ENCODE measurements around the gene KRT23.
"Not testable (repeated sequence)": the region's sequence is repeated elsewhere in the genome, so short reads cannot be mapped to it uniquely, and the experiment has no call there.

The KRT23 gene

DNA sequence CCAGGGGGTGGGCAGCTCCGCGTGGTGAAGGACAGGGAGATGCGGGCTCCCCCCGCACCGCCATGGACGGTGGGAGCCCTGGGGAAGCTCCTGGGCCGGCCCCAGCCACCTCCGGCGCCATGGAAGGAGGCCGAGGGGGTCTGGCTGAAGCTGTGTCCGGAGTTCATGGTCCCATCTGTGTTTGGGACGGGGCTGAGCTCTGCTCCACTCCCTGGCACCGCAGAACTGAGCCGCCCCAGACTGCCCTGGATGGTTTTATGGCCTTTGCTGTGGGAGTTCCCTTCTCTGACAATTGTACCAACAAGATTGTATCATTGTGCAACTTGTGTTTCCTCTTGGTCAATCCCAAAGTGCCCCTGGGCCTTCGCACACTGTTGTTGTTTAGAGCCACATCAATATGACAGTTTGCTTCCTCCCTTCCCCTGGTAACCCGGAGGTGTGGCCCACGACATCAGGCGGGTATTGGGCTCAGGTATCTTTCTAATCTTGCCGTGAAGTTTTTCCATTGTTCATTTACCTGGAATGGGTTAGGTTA is 942 bp downstream of the KRT23 start:
- Histone ChIP-seq H3K9me3 (ENCODE audit: control insufficient read depth in 2 of 2, low read length in 2 of 2) (no peaks in the 10 kb centered on the region), H3K9ac (ENCODE audit: low read depth in 1 of 2, low read length in 2 of 2) (no peak overlapping the region), H3K4me1 (ENCODE audit: control insufficient read depth in 2 of 2, insufficient read depth in 2 of 2, low read length in 2 of 2) (peaks cover 0 to 6% of the 10 kb centered on the region in 2 donors), H3K36me3 (ENCODE audit: control insufficient read depth in 2 of 2, insufficient read depth in 2 of 2, low read length in 2 of 2) (no peaks in the 10 kb centered on the region), H3K27ac (ENCODE audit: low read depth in 2 of 2, low read length in 2 of 2) (no peak overlapping the region), H3K4me3 (ENCODE audit: low read length in 2 of 2) (no peak overlapping the region), H3K27me3 (ENCODE audit: control insufficient read depth in 2 of 2, insufficient read depth in 2 of 2, low read length in 2 of 2) (no peaks in the 10 kb centered on the region)

DNA sequence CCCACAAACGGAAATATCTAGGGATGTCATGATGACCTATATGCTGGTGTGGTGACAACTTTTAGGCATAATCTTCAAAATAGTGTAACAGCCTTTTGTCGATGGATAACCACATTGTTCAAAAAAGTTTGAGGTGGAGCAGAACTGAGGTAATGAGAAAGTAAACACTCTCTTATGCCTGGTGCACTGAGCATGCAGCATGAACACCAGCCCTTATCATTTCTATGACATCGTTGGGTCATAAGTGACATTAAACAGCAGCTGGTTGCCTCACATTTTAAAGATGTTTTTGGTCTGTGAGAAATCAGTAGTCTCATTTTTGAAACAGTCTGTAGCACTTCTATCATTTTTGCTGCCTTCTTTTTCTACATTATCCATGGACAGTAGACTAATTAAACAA is 1.8 kb downstream of the KRT23 start:
- Histone ChIP-seq H3K4me3 (ENCODE audit: low read length in 2 of 2) (no peak overlapping the region), H3K9ac (ENCODE audit: low read depth in 1 of 2, low read length in 2 of 2) (no peak overlapping the region), H3K27ac (ENCODE audit: low read depth in 2 of 2, low read length in 2 of 2) (no peak overlapping the region), H3K4me1 (ENCODE audit: control insufficient read depth in 2 of 2, insufficient read depth in 2 of 2, low read length in 2 of 2) (peaks cover 0 to 6% of the 10 kb centered on the region in 2 donors), H3K9me3 (ENCODE audit: control insufficient read depth in 2 of 2, low read length in 2 of 2) (no peaks in the 10 kb centered on the region), H3K27me3 (ENCODE audit: control insufficient read depth in 2 of 2, insufficient read depth in 2 of 2, low read length in 2 of 2) (no peaks in the 10 kb centered on the region), H3K36me3 (ENCODE audit: control insufficient read depth in 2 of 2, insufficient read depth in 2 of 2, low read length in 2 of 2) (no peaks in the 10 kb centered on the region)

DNA sequence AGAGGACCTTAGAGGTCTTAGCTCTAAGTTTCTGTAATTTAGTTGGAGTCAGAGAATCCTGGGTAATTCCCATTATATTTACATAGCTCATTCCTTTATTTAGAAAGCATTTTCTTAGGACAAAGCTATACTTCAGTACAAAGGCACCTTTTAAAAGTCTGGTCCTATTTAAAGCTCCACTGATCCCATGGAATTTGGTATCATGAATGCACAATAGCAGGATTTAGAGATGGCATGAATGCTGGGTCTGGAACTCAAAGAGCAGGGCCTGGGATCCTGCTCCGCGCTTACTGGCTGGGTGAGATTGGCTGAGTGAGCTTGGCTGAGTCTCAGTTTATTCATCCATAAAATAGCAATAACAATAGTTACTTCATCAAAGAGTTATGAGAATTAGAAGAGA is 4.8 kb downstream of the KRT23 start:
- no peaks in the 10 kb centered on the region for H3K27me3 ChIP-seq (ENCODE audit: control insufficient read depth in 2 of 2, insufficient read depth in 2 of 2, low read length in 2 of 2)
- no peak overlapping the region for H3K9ac ChIP-seq (ENCODE audit: low read depth in 1 of 2, low read length in 2 of 2)
- H3K9me3 ChIP-seq (ENCODE audit: control insufficient read depth in 2 of 2, low read length in 2 of 2), result no peaks in the 10 kb centered on the region

DNA sequence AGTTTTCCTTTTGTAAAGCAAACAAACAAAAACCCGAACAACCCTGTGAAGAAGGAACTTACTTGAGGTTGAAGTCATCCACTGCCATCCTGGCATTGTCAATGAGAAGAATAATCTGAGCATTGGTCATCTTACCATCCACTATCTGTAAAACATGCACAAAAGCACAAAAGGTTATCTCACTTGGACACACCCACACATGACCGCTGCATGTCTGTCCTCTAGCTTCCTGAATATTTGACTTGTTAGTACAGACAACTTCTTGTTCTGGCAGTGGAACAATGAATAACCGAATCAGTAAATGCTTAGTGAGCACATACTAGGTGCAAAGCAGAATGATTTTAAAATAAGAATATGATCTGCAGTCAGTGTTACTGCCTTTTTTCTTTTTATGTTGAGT is 6.1 kb downstream of the KRT23 start:
- H3K4me1 ChIP-seq (ENCODE audit: control insufficient read depth in 2 of 2, insufficient read depth in 2 of 2, low read length in 2 of 2), result peaks cover 0 to 1% of the 10 kb centered on the region in 2 donors
- no peak overlapping the region for H3K9ac ChIP-seq (ENCODE audit: low read depth in 1 of 2, low read length in 2 of 2)
- no peak overlapping the region for H3K27ac ChIP-seq (ENCODE audit: low read depth in 2 of 2, low read length in 2 of 2)
- no peaks in the 10 kb centered on the region for H3K9me3 ChIP-seq (ENCODE audit: control insufficient read depth in 2 of 2, low read length in 2 of 2)
- H3K36me3 ChIP-seq (ENCODE audit: control insufficient read depth in 2 of 2, insufficient read depth in 2 of 2, low read length in 2 of 2), result no peaks in the 10 kb centered on the region
- no peak overlapping the region for H3K4me3 ChIP-seq (ENCODE audit: low read length in 2 of 2)
- no peaks in the 10 kb centered on the region for H3K27me3 ChIP-seq (ENCODE audit: control insufficient read depth in 2 of 2, insufficient read depth in 2 of 2, low read length in 2 of 2)

More for the DNA sequence above, 4.8 kb downstream of the KRT23 start:
- H3K4me1 ChIP-seq (ENCODE audit: control insufficient read depth in 2 of 2, insufficient read depth in 2 of 2, low read length in 2 of 2), result peaks cover 0 to 6% of the 10 kb centered on the region in 2 donors
- H3K4me3 ChIP-seq (ENCODE audit: low read length in 2 of 2), result no peak overlapping the region
- no peaks in the 10 kb centered on the region for H3K36me3 ChIP-seq (ENCODE audit: control insufficient read depth in 2 of 2, insufficient read depth in 2 of 2, low read length in 2 of 2)
- H3K27ac ChIP-seq (ENCODE audit: low read depth in 2 of 2, low read length in 2 of 2), result no peak overlapping the region

DNA sequence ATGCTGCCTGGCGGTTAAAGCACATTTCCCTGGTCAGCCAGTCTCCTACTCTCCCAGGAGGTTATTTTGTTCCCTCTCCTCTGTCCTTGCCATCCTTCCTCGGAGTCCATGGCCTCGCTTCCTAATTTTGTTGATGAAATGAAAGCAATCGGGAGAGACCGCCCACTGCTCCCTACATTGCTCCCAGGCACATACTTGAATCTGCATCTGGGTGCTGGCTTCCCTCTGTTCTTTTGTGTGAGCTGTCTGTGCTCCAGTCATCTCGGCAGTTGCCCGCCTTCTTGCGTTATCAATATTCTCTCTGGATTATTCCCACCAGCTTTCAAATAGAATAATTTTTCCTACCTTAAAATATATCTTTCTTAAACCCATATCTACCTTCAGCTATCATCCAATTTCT is 11.1 kb downstream of the KRT23 start:
- Histone ChIP-seq H3K9me3 (ENCODE audit: control insufficient read depth in 2 of 2, low read length in 2 of 2) (no peaks in the 10 kb centered on the region), H3K9ac (ENCODE audit: low read depth in 1 of 2, low read length in 2 of 2) (no peak overlapping the region), H3K4me1 (ENCODE audit: control insufficient read depth in 2 of 2, insufficient read depth in 2 of 2, low read length in 2 of 2) (no peaks in the 10 kb centered on the region), H3K36me3 (ENCODE audit: control insufficient read depth in 2 of 2, insufficient read depth in 2 of 2, low read length in 2 of 2) (no peaks in the 10 kb centered on the region), H3K27me3 (ENCODE audit: control insufficient read depth in 2 of 2, insufficient read depth in 2 of 2, low read length in 2 of 2) (no peaks in the 10 kb centered on the region), H3K4me3 (ENCODE audit: low read length in 2 of 2) (no peak overlapping the region), H3K27ac (ENCODE audit: low read depth in 2 of 2, low read length in 2 of 2) (no peak overlapping the region)

DNA sequence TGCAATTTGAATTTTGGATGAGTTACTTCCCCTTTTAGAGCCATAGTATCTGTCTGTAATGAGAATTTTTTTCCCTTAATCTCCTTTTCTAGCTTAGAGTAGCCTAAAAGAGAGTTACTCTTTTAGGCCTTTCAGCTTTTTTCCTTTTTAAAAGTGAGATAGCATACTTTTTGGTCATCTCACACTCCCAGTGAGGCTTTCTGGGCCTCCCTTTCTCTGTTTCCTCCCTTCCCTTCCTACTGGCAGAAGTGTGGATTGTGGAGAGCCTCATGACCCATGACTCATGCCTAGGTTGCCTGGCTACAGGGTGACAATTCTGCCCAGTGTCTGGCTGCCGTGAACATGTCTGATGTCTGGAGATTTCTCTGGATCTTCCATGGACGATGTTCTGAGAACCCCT is 15.2 kb downstream of the KRT23 start:
- Histone ChIP-seq H3K27ac (ENCODE audit: low read depth in 2 of 2, low read length in 2 of 2) (no peak overlapping the region), H3K9ac (ENCODE audit: low read depth in 1 of 2, low read length in 2 of 2) (no peak overlapping the region)

DNA sequence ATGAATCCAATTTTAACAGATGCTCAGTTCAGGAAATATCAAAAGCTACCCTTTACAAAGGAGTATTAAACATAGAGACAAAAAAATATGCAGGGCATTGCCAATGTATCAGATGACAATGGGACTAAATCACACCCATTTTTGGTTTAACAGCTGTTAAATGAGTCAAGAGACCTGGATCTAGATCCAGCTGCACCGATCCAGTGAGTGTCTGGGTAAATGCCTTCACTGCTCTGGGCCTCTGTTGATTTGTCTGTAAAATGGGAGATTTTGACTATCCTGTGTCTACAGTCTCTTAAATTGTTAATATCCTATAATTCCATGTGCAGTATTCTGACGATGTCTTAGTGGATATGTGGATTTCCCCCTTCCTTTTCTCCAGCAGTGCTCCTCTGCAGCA is 16.4 kb downstream of the KRT23 start:
- Histone ChIP-seq H3K9me3 (ENCODE audit: control insufficient read depth in 2 of 2, low read length in 2 of 2) (no peaks in the 10 kb centered on the region), H3K9ac (ENCODE audit: low read depth in 1 of 2, low read length in 2 of 2) (no peak overlapping the region), H3K4me3 (ENCODE audit: low read length in 2 of 2) (no peak overlapping the region), H3K36me3 (ENCODE audit: control insufficient read depth in 2 of 2, insufficient read depth in 2 of 2, low read length in 2 of 2) (no peaks in the 10 kb centered on the region), H3K27ac (ENCODE audit: low read depth in 2 of 2, low read length in 2 of 2) (no peak overlapping the region), H3K4me1 (ENCODE audit: control insufficient read depth in 2 of 2, insufficient read depth in 2 of 2, low read length in 2 of 2) (no peaks in the 10 kb centered on the region), H3K27me3 (ENCODE audit: control insufficient read depth in 2 of 2, insufficient read depth in 2 of 2, low read length in 2 of 2) (no peaks in the 10 kb centered on the region)

More for the DNA sequence above, 15.2 kb downstream of the KRT23 start:
- no peaks in the 10 kb centered on the region for H3K36me3 ChIP-seq (ENCODE audit: control insufficient read depth in 2 of 2, insufficient read depth in 2 of 2, low read length in 2 of 2)
- H3K4me1 ChIP-seq (ENCODE audit: control insufficient read depth in 2 of 2, insufficient read depth in 2 of 2, low read length in 2 of 2), result no peaks in the 10 kb centered on the region
- no peaks in the 10 kb centered on the region for H3K9me3 ChIP-seq (ENCODE audit: control insufficient read depth in 2 of 2, low read length in 2 of 2)
- H3K27me3 ChIP-seq (ENCODE audit: control insufficient read depth in 2 of 2, insufficient read depth in 2 of 2, low read length in 2 of 2), result no peaks in the 10 kb centered on the region
- no peak overlapping the region for H3K4me3 ChIP-seq (ENCODE audit: low read length in 2 of 2)

DNA sequence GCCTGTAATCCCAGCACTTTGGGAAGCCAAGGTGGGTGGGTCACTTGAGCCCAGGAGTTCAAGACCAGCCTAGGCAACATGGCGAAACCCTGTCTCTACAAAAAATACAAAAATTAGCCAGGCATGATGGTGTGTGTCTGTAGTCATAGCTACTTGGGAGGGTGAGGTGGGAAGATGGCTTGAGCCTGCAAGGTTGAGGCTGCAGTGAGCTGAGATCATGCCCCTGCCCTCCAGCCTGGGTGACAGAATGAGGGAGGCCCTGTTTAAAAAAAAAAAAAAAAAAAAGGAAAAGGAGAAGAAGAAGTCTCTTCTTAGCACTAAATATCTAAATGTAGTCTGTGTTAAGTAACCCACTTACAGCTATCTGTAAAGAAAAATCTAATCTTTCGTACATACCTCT is 20.3 kb downstream of the KRT23 start:
- not testable (repeated sequence) for H3K36me3 ChIP-seq (ENCODE audit: control insufficient read depth in 2 of 2, insufficient read depth in 2 of 2, low read length in 2 of 2); H3K9me3 ChIP-seq (ENCODE audit: control insufficient read depth in 2 of 2, low read length in 2 of 2); H3K27me3 ChIP-seq (ENCODE audit: control insufficient read depth in 2 of 2, insufficient read depth in 2 of 2, low read length in 2 of 2); H3K4me1 ChIP-seq (ENCODE audit: control insufficient read depth in 2 of 2, insufficient read depth in 2 of 2, low read length in 2 of 2); H3K9ac ChIP-seq (ENCODE audit: low read depth in 1 of 2, low read length in 2 of 2); H3K4me3 ChIP-seq (ENCODE audit: low read length in 2 of 2); H3K27ac ChIP-seq (ENCODE audit: low read depth in 2 of 2, low read length in 2 of 2)

DNA sequence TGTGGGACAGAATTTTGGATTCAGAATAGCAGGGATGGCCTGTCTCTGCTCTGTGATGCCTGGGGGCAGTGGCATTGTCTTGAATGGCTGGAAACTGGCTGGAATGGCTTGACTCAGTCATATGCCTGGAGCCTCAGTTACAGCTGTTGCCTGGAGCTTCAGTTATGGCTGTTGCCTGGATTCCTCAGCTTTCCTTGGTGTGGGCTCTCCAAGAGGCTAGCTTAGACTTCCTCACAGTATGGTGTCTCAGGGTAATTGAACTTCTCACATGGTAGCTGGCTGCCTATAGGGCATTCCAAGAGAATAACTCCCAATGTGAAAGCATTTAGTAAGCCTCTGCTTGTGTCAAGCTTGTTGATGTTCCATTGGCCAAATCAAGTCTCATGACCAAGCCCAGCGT is 21.1 kb downstream of the KRT23 start:
- H3K27ac ChIP-seq (ENCODE audit: low read depth in 2 of 2, low read length in 2 of 2), result no peak overlapping the region

DNA sequence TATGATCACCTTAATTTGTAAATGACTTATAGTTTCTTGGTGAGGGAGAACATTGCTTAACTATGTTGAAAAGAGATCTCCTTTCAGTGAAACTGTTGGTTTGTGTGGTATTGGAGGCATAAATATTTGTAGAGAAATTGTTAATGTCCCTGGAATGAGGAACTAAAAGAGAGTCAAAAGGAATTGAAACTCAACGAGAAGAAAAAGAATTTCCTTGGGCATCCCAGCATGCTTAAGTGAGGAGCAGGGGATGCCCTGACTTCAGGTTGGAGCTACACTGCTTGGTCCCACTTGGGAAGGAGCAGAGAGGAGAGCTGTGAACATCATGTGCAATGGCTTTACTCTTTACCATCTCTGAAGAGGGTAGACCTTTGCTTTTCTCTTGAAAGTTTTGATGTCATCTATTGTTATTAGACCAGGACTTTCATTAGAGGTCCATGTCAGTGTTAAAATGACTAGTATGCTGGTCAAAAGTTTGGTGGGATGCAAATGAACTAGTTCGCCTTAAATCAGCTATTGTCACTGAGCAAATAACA is 21.7 kb downstream of the KRT23 start:
- Histone ChIP-seq H3K27ac (ENCODE audit: low read depth in 2 of 2, low read length in 2 of 2) (no peak overlapping the region), H3K27me3 (ENCODE audit: control insufficient read depth in 2 of 2, insufficient read depth in 2 of 2, low read length in 2 of 2) (no peaks in the 10 kb centered on the region), H3K4me1 (ENCODE audit: control insufficient read depth in 2 of 2, insufficient read depth in 2 of 2, low read length in 2 of 2) (no peaks in the 10 kb centered on the region), H3K9me3 (ENCODE audit: control insufficient read depth in 2 of 2, low read length in 2 of 2) (no peaks in the 10 kb centered on the region), H3K9ac (ENCODE audit: low read depth in 1 of 2, low read length in 2 of 2) (no peak overlapping the region), H3K4me3 (ENCODE audit: low read length in 2 of 2) (no peak overlapping the region), H3K36me3 (ENCODE audit: control insufficient read depth in 2 of 2, insufficient read depth in 2 of 2, low read length in 2 of 2) (no peaks in the 10 kb centered on the region)

More for the DNA sequence above, 21.1 kb downstream of the KRT23 start:
- Histone ChIP-seq H3K9me3 (ENCODE audit: control insufficient read depth in 2 of 2, low read length in 2 of 2) (no peaks in the 10 kb centered on the region), H3K4me1 (ENCODE audit: control insufficient read depth in 2 of 2, insufficient read depth in 2 of 2, low read length in 2 of 2) (no peaks in the 10 kb centered on the region), H3K27me3 (ENCODE audit: control insufficient read depth in 2 of 2, insufficient read depth in 2 of 2, low read length in 2 of 2) (no peaks in the 10 kb centered on the region), H3K36me3 (ENCODE audit: control insufficient read depth in 2 of 2, insufficient read depth in 2 of 2, low read length in 2 of 2) (no peaks in the 10 kb centered on the region), H3K9ac (ENCODE audit: low read depth in 1 of 2, low read length in 2 of 2) (no peak overlapping the region), H3K4me3 (ENCODE audit: low read length in 2 of 2) (no peak overlapping the region)
